Urinary bladder (tissue), 4 donors: ENCODE measurements around the gene MEF2D. TPM values are rescaled to one million over a fixed set of nuclear protein-coding genes. Genes with fewer than 3 reads are reported as not detected.

ENCODE experiments used
- DNase-seq: peaks from one replicate; pipeline ENCODE4 v3.0.0-alpha.2; 2015; ENCODE audit errors: extremely low spot score
- H3K27ac ChIP-seq: one replicate; pipeline ENCODE4 v1.5.1; 2013; ENCODE audit warnings: low read depth, mild to moderate bottlenecking, moderate library complexity
- H3K36me3 ChIP-seq: one replicate; pipeline ENCODE4 v1.6.1; 2013; ENCODE audit warnings: mild to moderate bottlenecking, moderate library complexity; ENCODE audit not compliant: insufficient read depth
- H3K4me1 ChIP-seq: one replicate; pipeline ENCODE4 v1.6.1; 2013; ENCODE audit warnings: mild to moderate bottlenecking, moderate library complexity; ENCODE audit not compliant: insufficient read depth
- H3K4me3 ChIP-seq: one replicate; pipeline ENCODE4 v1.5.1; 2013; ENCODE audit warnings: low read depth, low read length
- WGBS: extraction: QIAGEN DNeasy Blood & Tissue Kit; methylation state at CpG from one replicate; pipeline ENCODE4 v1.1.7; 2013; 5-methylcytosine and 5-hydroxymethylcytosine counted together
- polyA plus RNA-seq: library from polyadenylated mRNA; stranded (reverse); fragments of 200-250 nt; gene quantifications from one replicate; pipeline ENCODE4 v1.2.3, GENCODE V29; 2013
- total RNA-seq: library from RNA; depleted of rRNA; stranded (reverse); fragments of >200 nt; gene quantifications from one replicate; pipeline ENCODE4 v1.2.3, GENCODE V29; 2014
- donor health status: healthy with polysubstance abuse.
- donor health status: healthy.

The MEF2D gene
- total and polyA plus RNA-seq, 2 donors, result 10.0 to 55.5 TPM

GRCh38 chr1:156460525-156460924, 40.0 kb downstream of the MEF2D start:
- 75% methylated on average over 1 of the region's 1 CpG for WGBS
- H3K36me3 ChIP-seq, result no peaks in the 10 kb centered on the region
- no peak overlapping the region for H3K27ac ChIP-seq
- no peak overlapping the region for H3K4me3 ChIP-seq
- no peaks in the 10 kb centered on the region for H3K4me1 ChIP-seq
- DNase-seq, result no peak

GRCh38 chr1:156458181-156458503, 42.4 kb downstream of the MEF2D start:
- 64% methylated on average over 3 of the region's 3 CpGs for WGBS
- no peak for DNase-seq
- H3K4me1 ChIP-seq, result no peaks in the 10 kb centered on the region
- H3K36me3 ChIP-seq, result no peaks in the 10 kb centered on the region
- no peak overlapping the region for H3K27ac ChIP-seq
- no peak overlapping the region for H3K4me3 ChIP-seq

GRCh38 chr1:156456625-156457465, 43.7 kb downstream of the MEF2D start:
- under 1% methylated on average over 59 of the region's 59 CpGs for WGBS

DNA sequence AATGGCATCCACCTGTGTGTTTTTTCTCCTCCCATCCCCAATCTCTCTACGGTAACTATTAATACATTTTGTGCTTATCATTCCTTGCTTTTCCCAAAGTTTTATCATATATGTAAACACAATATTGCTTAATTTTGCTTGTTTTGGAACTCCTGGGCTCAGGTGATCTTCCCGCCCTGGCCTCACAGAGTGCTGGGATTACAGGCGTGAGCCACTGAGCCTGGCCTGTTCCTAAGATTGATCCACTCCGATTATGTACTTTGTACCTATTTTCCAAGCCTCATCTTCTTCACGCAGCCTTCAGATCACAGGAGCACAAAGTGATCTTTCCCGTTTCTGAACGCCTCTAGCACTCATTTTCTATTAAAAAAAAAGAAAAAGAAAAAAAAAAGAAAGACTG, 45.2 kb downstream of the MEF2D start:
- no peak overlapping the region for H3K27ac ChIP-seq
- H3K4me1 ChIP-seq, result no peaks in the 10 kb centered on the region
- H3K36me3 ChIP-seq, result no peaks in the 10 kb centered on the region
- WGBS, result 90% methylated on average over 7 of the region's 7 CpGs
- DNase-seq, result no peak
- H3K4me3 ChIP-seq, result no peak overlapping the region

More at GRCh38 chr1:156456625-156457465, 43.7 kb downstream of the MEF2D start:
- Histone ChIP-seq H3K36me3 (no peaks in the 10 kb centered on the region), H3K4me1 (no peaks in the 10 kb centered on the region), H3K4me3 (peak overlapping the region; percentile 31), H3K27ac (peak overlapping the region; percentile 97)
- peak; percentile 93 for DNase-seq

GRCh38 chr1:156452907-156453306, 47.7 kb downstream of the MEF2D start:
- H3K27ac ChIP-seq, result no peak overlapping the region
- no peaks in the 10 kb centered on the region for H3K36me3 ChIP-seq
- no peak overlapping the region for H3K4me3 ChIP-seq
- WGBS, result 83% methylated on average over 1 of the region's 1 CpG
- no peak for DNase-seq
- H3K4me1 ChIP-seq, result no peaks in the 10 kb centered on the region

DNA sequence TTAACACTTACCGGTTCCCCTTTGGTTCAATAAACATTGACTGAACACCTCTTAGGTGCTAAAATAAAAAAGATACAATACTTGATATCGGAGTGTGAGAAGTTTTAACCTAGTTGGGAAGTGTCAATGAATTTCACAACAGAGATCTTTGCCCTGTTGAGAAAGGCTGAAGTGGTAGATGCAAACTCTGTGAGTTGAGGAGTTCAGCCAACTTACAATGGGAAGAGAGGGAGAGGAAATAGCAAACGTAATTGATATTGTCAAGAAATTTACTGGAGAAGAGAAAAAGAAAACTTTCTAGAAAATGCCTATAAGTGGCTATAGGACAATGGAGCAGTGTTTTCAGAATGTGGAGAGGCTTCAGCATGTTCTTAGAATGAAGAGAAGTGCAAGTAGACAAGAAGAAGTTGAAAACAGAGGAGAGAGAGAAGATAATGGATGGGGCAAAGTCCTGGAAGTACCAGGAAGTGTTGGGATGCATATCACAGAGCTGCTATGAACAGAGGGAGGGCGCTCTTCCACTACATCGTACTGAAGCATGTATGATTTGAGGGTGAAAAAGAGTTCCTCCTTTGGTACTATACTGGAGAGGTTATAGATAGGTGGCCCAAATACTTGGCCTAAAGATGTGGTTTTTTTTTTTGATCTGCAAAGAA, 48.9 kb downstream of the MEF2D start:
- 67% methylated on average over 5 of the region's 5 CpGs for WGBS
- no peak for DNase-seq
- no peaks in the 10 kb centered on the region for H3K36me3 ChIP-seq
- H3K4me3 ChIP-seq, result no peak overlapping the region
- H3K27ac ChIP-seq, result no peak overlapping the region
- no peaks in the 10 kb centered on the region for H3K4me1 ChIP-seq

- no peaks in the 10 kb centered on the region for H3K36me3 ChIP-seq
- H3K4me3 ChIP-seq, result no peak overlapping the region
- H3K4me1 ChIP-seq, result no peaks in the 10 kb centered on the region
- H3K27ac ChIP-seq, result no peak overlapping the region
- no peak for DNase-seq
- WGBS, result 79% methylated on average over 11 of the region's 11 CpGs
These were observed 52.2 kb downstream of the MEF2D start for GRCh38 chr1:156448134-156448967.

GRCh38 chr1:156445789-156446263, 54.7 kb downstream of the MEF2D start:
- DNase-seq, result peak; percentile 51
- Histone ChIP-seq H3K36me3 (no peaks in the 10 kb centered on the region), H3K4me3 (no peak overlapping the region), H3K27ac (no peak overlapping the region), H3K4me1 (no peaks in the 10 kb centered on the region)
- WGBS, result 4% methylated on average over 11 of the region's 11 CpGs

DNA sequence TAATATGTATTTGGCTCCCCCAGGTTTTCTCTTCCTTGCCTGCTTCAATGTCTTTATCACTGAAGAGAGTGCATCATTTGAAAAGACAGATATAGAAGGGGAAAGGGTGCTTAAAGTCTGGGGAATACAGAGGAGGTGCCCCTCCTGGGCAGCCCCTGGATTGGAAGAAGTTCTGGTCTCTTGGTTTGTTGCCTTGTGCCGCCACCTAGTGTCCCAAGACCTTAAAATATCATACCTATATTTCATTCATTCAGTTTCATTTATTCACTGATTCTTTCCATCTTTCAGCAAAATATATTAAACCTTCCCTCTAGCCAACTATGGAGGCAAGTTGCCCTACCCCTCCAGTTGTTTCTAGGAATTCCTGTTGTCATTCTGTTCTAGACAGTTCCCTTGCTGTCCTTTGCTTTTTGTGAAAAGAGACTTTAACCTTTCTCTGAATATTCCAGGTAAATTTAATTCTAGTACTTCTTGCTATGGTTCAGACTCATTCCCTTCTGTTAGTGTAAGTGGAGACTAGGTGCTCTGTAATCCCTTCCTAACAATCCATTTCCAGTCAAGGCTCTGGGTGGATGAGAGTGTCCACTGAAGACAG, 56.1 kb downstream of the MEF2D start:
- no peaks in the 10 kb centered on the region for H3K4me1 ChIP-seq
- H3K27ac ChIP-seq, result no peak overlapping the region
- H3K36me3 ChIP-seq, result no peaks in the 10 kb centered on the region
- no peak for DNase-seq
- no peak overlapping the region for H3K4me3 ChIP-seq
- 38% methylated on average over 1 of the region's 1 CpG for WGBS

DNA sequence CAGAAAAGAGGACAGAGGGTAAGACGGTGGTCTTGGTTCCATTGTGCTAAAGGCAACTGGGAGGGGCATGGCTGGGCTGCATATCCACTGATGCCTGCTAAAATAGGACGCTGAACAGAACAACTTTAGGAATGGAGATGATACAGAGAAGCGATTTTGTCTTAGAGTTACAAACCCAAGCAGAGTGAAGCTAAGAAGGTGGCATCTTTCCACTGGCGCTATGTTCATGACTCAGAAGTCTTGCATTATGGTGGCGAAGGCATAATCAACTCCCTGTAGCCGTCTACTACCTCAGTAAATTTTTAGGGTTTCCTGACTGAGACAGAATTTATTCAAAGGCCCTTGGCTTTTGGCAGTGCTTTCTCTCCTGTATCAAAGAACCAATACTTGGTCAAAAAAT, 57.3 kb downstream of the MEF2D start:
- DNase-seq, result no peak
- Histone ChIP-seq H3K27ac (no peak overlapping the region), H3K4me1 (no peaks in the 10 kb centered on the region), H3K36me3 (no peaks in the 10 kb centered on the region), H3K4me3 (no peak overlapping the region)
- WGBS, result 65% methylated on average over 6 of the region's 6 CpGs

DNA sequence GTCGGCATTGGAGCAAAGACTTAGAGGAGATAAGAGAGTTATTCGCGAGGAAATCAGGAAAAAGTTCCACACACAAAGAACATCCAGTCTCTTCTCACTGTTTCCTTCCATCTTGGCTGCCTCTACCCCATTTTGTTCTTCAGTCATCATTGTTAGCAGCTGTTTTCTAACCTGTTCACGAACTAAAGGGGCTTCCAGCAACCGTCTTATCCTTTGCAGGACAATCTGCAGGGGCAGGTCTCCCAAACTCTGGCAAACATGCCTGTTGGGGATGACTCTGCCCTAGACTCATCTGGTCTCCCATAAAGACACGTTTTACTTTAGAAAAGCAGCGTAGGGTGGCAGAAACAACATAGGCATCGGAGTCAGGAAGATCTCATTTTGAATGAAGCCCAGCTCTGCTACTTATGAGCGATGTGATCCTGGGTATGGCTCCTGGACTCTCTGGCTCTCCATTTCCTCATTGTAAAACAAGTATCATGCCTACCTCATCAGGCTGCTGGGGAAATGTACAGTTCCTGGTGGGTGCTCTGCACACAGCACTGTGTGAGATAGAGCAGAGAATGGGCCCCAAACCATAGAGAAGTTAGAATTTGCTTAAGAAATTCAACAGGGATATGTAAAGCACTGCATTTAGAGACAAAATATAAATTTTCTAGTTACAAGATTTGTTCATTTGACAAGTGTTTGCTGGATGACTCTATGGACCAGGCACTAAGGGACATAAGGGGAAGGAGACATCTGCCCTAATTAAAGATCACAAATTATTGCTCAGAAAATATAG, 59.7 kb downstream of the MEF2D start:
- H3K4me1 ChIP-seq, result no peaks in the 10 kb centered on the region
- 24% methylated on average over 9 of the region's 9 CpGs for WGBS

DNA sequence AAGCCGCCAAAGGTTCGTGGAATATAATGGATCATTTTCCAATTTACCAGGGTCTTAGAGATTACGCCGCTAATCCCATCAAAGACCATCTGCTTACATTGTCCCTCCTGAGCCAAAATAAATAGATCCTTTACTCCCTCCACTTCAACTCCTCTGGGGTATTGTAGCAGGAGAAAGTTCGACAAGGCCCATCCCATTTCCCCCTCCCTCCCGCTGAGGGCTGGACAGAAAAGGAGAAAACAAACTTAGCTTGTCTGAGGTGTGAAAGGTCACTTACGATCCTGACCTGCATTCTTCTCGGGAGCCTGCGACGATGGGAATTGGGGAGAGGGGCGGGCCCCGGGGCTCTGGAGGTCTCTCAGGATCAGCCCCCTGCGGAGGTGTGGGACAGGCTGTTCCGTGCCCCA, 60.8 kb downstream of the MEF2D start:
- H3K4me3 ChIP-seq, result no peak overlapping the region
- no peak for DNase-seq
- no peaks in the 10 kb centered on the region for H3K36me3 ChIP-seq
- no peaks in the 10 kb centered on the region for H3K4me1 ChIP-seq
- WGBS, result 14% methylated on average over 14 of the region's 14 CpGs
- no peak overlapping the region for H3K27ac ChIP-seq

More for the DNA sequence above, 59.7 kb downstream of the MEF2D start:
- DNase-seq, result no peak
- H3K27ac ChIP-seq, result no peak overlapping the region
- no peaks in the 10 kb centered on the region for H3K36me3 ChIP-seq
- H3K4me3 ChIP-seq, result no peak overlapping the region
